ENCODE results near the gene FIS1.
"Not testable (repeated sequence)": the region's sequence is repeated elsewhere in the genome, so short reads cannot be mapped to it uniquely, and the experiment has no call there.

The FIS1 gene

GRCh38 chr7:101255796-101256195, 10.9 kb upstream of the FIS1 start:
- no peak for DNase-seq

GRCh38 chr7:101253199-101253598, 8.3 kb upstream of the FIS1 start:
- DNase-seq, result not testable (repeated sequence)

- peak; percentile 98 for DNase-seq
These were observed 7.2 kb upstream of the FIS1 start for GRCh38 chr7:101251871-101252659.

GRCh38 chr7:101250324-101250723, 5.4 kb upstream of the FIS1 start:
- no peak for DNase-seq

GRCh38 chr7:101248276-101248675, 3.4 kb upstream of the FIS1 start:
- DNase-seq, result no peak

- no peak for DNase-seq
These were observed 327 bp upstream of the FIS1 start for GRCh38 chr7:101245147-101245668.

GRCh38 chr7:101243646-101244374, 1.1 kb downstream of the FIS1 start:
- no peak for DNase-seq

GRCh38 chr7:101241443-101242349, 3.2 kb downstream of the FIS1 start:
- DNase-seq, result no peak

- DNase-seq, result no peak
These were observed 3.9 kb downstream of the FIS1 start for GRCh38 chr7:101241015-101241363.

- no peak for DNase-seq
These were observed 4.5 kb downstream of the FIS1 start for GRCh38 chr7:101240226-101241014.

GRCh38 chr7:101239951-101240220, 5.0 kb downstream of the FIS1 start:
- DNase-seq, result no peak

- DNase-seq, result no peak
These were observed 5.5 kb downstream of the FIS1 start for GRCh38 chr7:101239191-101239950.

GRCh38 chr7:101238226-101239182, 6.4 kb downstream of the FIS1 start:
- no peak for DNase-seq

GRCh38 chr7:101237206-101238067, 7.4 kb downstream of the FIS1 start, which contains the start of gene CLDN15:
TSS of gene CLDN15 (minus strand) at chr7:101237802. CDS start at chr7:101237581, 221 bp downstream.
- DNase-seq, result no peak

GRCh38 chr7:101236292-101236835, 8.5 kb downstream of the FIS1 start:
- no peak for DNase-seq

GRCh38 chr7:101235522-101235921, 9.4 kb downstream of the FIS1 start:
- DNase-seq, result no peak

GRCh38 chr7:101235050-101235449, 9.8 kb downstream of the FIS1 start:
- DNase-seq, result no peak

GRCh38 chr7:101234636-101235035, 10.2 kb downstream of the FIS1 start:
- DNase-seq, result no peak

GRCh38 chr7:101233907-101234547, 10.9 kb downstream of the FIS1 start:
- no peak for DNase-seq
